GM06990 (cell line): ENCODE results near the gene COL5A1.

ENCODE experiments used
- DNase-seq: peaks from one replicate; pipeline ENCODE4 v3.0.0-alpha.2; 2011; ENCODE audit not compliant: insufficient read length; ENCODE audit errors: extremely low read depth
- H3K27me3 ChIP-seq: replicated peaks from 2 replicates; pipeline ENCODE4 v1.6.0; 2011; ENCODE audit warnings: low read length; ENCODE audit not compliant: control insufficient read depth, insufficient read depth
- H3K36me3 ChIP-seq: 2 replicates; pipeline ENCODE4 v1.5.1; 2011; ENCODE audit warnings: low read length; ENCODE audit not compliant: control insufficient read depth, insufficient read depth
- H3K4me3 ChIP-seq: replicated peaks from 2 replicates; pipeline ENCODE4 v1.5.1; 2011; ENCODE audit warnings: low read depth, mild to moderate bottlenecking, control low read depth, low read length
- CTCF ChIP-seq: IDR thresholded peaks from 2 replicates; pipeline ENCODE4 v1.5.1; 2011; ENCODE audit warnings: low read length, control low read depth, mild to moderate bottlenecking, inconsistent platforms; ENCODE audit not compliant: insufficient read depth, poor library complexity, severe bottlenecking

The COL5A1 gene

GRCh38 chr9:134793288-134794188 is 151.9 kb downstream of the COL5A1 start:
- TF ChIP-seq CTCF = no peak
- no peak overlapping the region for H3K4me3 ChIP-seq
- H3K27me3 ChIP-seq = peaks cover 2% of the 10 kb centered on the region; the same call in 1 of the 2 replicates
- H3K36me3 ChIP-seq = no peaks in the 10 kb centered on the region
- no peak for DNase-seq

GRCh38 chr9:134794663-134795370 is 153.2 kb downstream of the COL5A1 start:
- Histone ChIP-seq H3K36me3 (no peaks in the 10 kb centered on the region), H3K4me3 (no peak overlapping the region), H3K27me3 (peaks cover 2% of the 10 kb centered on the region; the same call in 1 of the 2 replicates)
- TF ChIP-seq CTCF = no peak
- no peak for DNase-seq

- DNase-seq = no peak
- Histone ChIP-seq H3K4me3 (no peak overlapping the region), H3K36me3 (no peaks in the 10 kb centered on the region), H3K27me3 (peaks cover 2% of the 10 kb centered on the region; the same call in 1 of the 2 replicates)
- TF ChIP-seq CTCF = no peak
These were observed 153.8 kb downstream of the COL5A1 start for GRCh38 chr9:134795446-134795845.

GRCh38 chr9:134796882-134797281 is 155.3 kb downstream of the COL5A1 start:
- DNase-seq = no peak
- H3K27me3 ChIP-seq = no peaks in the 10 kb centered on the region; the same call in 1 of the 2 replicates
- TF ChIP-seq CTCF = no peak
- H3K36me3 ChIP-seq = no peaks in the 10 kb centered on the region
- no peak overlapping the region for H3K4me3 ChIP-seq

- no peak for TF ChIP-seq CTCF
- Histone ChIP-seq H3K27me3 (no peaks in the 10 kb centered on the region; the same call in 1 of the 2 replicates), H3K36me3 (no peaks in the 10 kb centered on the region), H3K4me3 (no peak overlapping the region)
- no peak for DNase-seq
These were observed 159.3 kb downstream of the COL5A1 start for GRCh38 chr9:134800791-134801339.
